ENCODE data around the gene ARTN. TPM values are rescaled to one million over a fixed set of nuclear protein-coding genes. Genes with fewer than 3 reads are reported as not detected.

Gene ARTN
- total RNA-seq, 1 experiment from 2014 or later = 36.0 TPM

- H3K9me2 ChIP-seq (replicated peaks; ENCODE audit: low read length) = no peaks in the 10 kb centered on the region
- 0 out of 2 replicates have a peak, but pooled peaks cover 6% of the 10 kb centered on the region for H3K4me1 ChIP-seq (ENCODE audit: insufficient read depth, low read length)
- no peak overlapping the region for H3K4me3 ChIP-seq (ENCODE audit: low read length)
- no peak overlapping the region for H3K4me2 ChIP-seq (ENCODE audit: low read length)
- H3F3A ChIP-seq (ENCODE audit: low read length, unreplicated experiment) = no peaks in the 10 kb centered on the region
- intact Hi-C loops (cut with micrococcal nuclease) = no loop called here
- no peaks in the 10 kb centered on the region for H4K20me1 ChIP-seq (ENCODE audit: low read length)
- ATAC-seq (peak; percentile 49; the same call in 1 of the 2 replicates), DNase-seq (peak; percentile 32)
- ChIA-PET CTCF (interaction anchor here (0.6 kb wide), 1 partner anchor 42 kb away, joined by 3 read pairs; no protein-coding TSS in a partner anchor), POLR2A (ENCODE audit: unreplicated experiment) (no interaction called here)
- H2AFZ ChIP-seq (ENCODE audit: low read length) = no peak overlapping the region
- no peaks in the 10 kb centered on the region for H3K79me2 ChIP-seq (ENCODE audit: low read length)
- H3K27ac ChIP-seq (ENCODE audit: low read length) = no peak overlapping the region
- TF ChIP-seq EZH2 (IDR thresholded peaks at IDR 0.05; ENCODE audit: low read length, unreplicated experiment) (no peak), EZH2phosphoT487 (IDR thresholded peaks at IDR 0.05; ENCODE audit: borderline replicate concordance, low read length) (no peak), CTCF (conservative IDR thresholded peaks at IDR 0.05; ENCODE audit: low read depth, low read length) (no peak)
- H3K9me3 ChIP-seq (ENCODE audit: low read length) = no peaks in the 10 kb centered on the region
- H3K9ac ChIP-seq (ENCODE audit: low read length) = no peak overlapping the region
- BruUV-seq (replicated peaks) = no TSS peak
- H3K36me3 ChIP-seq (ENCODE audit: low read depth, low read length) = no peaks in the 10 kb centered on the region
- no peaks in the 10 kb centered on the region for H3K27me3 ChIP-seq (ENCODE audit: low read length)
These were observed 42.8 kb upstream of the ARTN start for GRCh38 chr1:43890815-43891214.

GRCh38 chr1:43893006-43893405 lies 40.6 kb upstream of the ARTN start:
- H3K79me2 ChIP-seq (ENCODE audit: low read length) = no peaks in the 10 kb centered on the region
- ChIA-PET POLR2A (ENCODE audit: unreplicated experiment) (no interaction called here), CTCF (no interaction called here)
- H3K9me2 ChIP-seq (replicated peaks; ENCODE audit: low read length) = no peaks in the 10 kb centered on the region
- no peak overlapping the region for H3K27ac ChIP-seq (ENCODE audit: low read length)
- no peak for TF ChIP-seq EZH2phosphoT487 (IDR thresholded peaks at IDR 0.05; ENCODE audit: borderline replicate concordance, low read length)
- TF ChIP-seq CTCF (conservative IDR thresholded peaks at IDR 0.05; ENCODE audit: low read depth, low read length) = no peak
- no peak for TF ChIP-seq EZH2 (IDR thresholded peaks at IDR 0.05; ENCODE audit: low read length, unreplicated experiment)
- H3K27me3 ChIP-seq (ENCODE audit: low read length) = no peaks in the 10 kb centered on the region
- H3K9me3 ChIP-seq (ENCODE audit: low read length) = no peaks in the 10 kb centered on the region
- H3K4me2 ChIP-seq (ENCODE audit: low read length) = no peak overlapping the region
- H3K4me1 ChIP-seq (ENCODE audit: insufficient read depth, low read length) = 0 out of 2 replicates have a peak, but pooled peaks cover under 1% of the 10 kb centered on the region
- ATAC-seq = no peak
- no peaks in the 10 kb centered on the region for H4K20me1 ChIP-seq (ENCODE audit: low read length)
- H3K36me3 ChIP-seq (ENCODE audit: low read depth, low read length) = no peaks in the 10 kb centered on the region
- H3K9ac ChIP-seq (ENCODE audit: low read length) = no peak overlapping the region
- H3K4me3 ChIP-seq (ENCODE audit: low read length) = no peak overlapping the region
- BruUV-seq (replicated peaks) = no TSS peak
- H2AFZ ChIP-seq (ENCODE audit: low read length) = no peak overlapping the region
- no peaks in the 10 kb centered on the region for H3F3A ChIP-seq (ENCODE audit: low read length, unreplicated experiment)
- intact Hi-C loops (cut with micrococcal nuclease) = no loop called here
- DNase-seq = no peak

- no peaks in the 10 kb centered on the region for H3K79me2 ChIP-seq (ENCODE audit: low read length)
- H3K4me2 ChIP-seq (ENCODE audit: low read length) = no peak overlapping the region
- H2AFZ ChIP-seq (ENCODE audit: low read length) = no peak overlapping the region
- H4K20me1 ChIP-seq (ENCODE audit: low read length) = no peaks in the 10 kb centered on the region
- H3K36me3 ChIP-seq (ENCODE audit: low read depth, low read length) = no peaks in the 10 kb centered on the region
- CTCF ChIA-PET = no interaction called here
- no peak overlapping the region for H3K9ac ChIP-seq (ENCODE audit: low read length)
- ATAC-seq = no peak
- TF ChIP-seq EZH2 (IDR thresholded peaks at IDR 0.05; ENCODE audit: low read length, unreplicated experiment) (no peak), EZH2phosphoT487 (IDR thresholded peaks at IDR 0.05; ENCODE audit: borderline replicate concordance, low read length) (no peak), CTCF (conservative IDR thresholded peaks at IDR 0.05; ENCODE audit: low read depth, low read length) (no peak)
- intact Hi-C loops (cut with micrococcal nuclease) = no loop called here
- H3K27me3 ChIP-seq (ENCODE audit: low read length) = no peaks in the 10 kb centered on the region
- H3K9me3 ChIP-seq (ENCODE audit: low read length) = no peaks in the 10 kb centered on the region
- no peaks in the 10 kb centered on the region for H3K9me2 ChIP-seq (replicated peaks; ENCODE audit: low read length)
- H3K4me3 ChIP-seq (ENCODE audit: low read length) = no peak overlapping the region
- no peak for DNase-seq
- H3K4me1 ChIP-seq (ENCODE audit: insufficient read depth, low read length) = no peaks in the 10 kb centered on the region
- BruUV-seq (replicated peaks) = no TSS peak
- POLR2A ChIA-PET (ENCODE audit: unreplicated experiment) = no interaction called here
- no peak overlapping the region for H3K27ac ChIP-seq (ENCODE audit: low read length)
- no peaks in the 10 kb centered on the region for H3F3A ChIP-seq (ENCODE audit: low read length, unreplicated experiment)
These were observed 34.6 kb upstream of the ARTN start for GRCh38 chr1:43898981-43899380.

Data from PC-3 (cell line).